Fibroblast of villous mesenchyme (primary cell): ENCODE data around the gene COA8. TPM values are rescaled to one million over a fixed set of nuclear protein-coding genes. Genes with fewer than 3 reads are reported as not detected.

ENCODE experiments used
- DNase-seq: peaks from one replicate; pipeline ENCODE4 v3.0.0-alpha.2; 2010; ENCODE audit warnings: low read depth
- H3K4me3 ChIP-seq: 2 replicates; pipeline ENCODE4 v1.5.1; 2011; ENCODE audit warnings: low read depth, mild to moderate bottlenecking, low read length
- CTCF ChIP-seq: IDR thresholded peaks from 2 replicates; pipeline ENCODE4 v1.5.1; 2012; ENCODE audit warnings: low read depth, mild to moderate bottlenecking, low read length; ENCODE audit not compliant: insufficient read depth
- total RNA-seq: library from RNA; depleted of rRNA; stranded (reverse); fragments of >200 nt; gene quantifications from 2 replicates; pipeline ENCODE4 v1.2.3, GENCODE V29; 2012

Gene COA8
- total RNA-seq, 1 donor: 32.0 TPM

- no peak overlapping the region for H3K4me3 ChIP-seq
- no peak for TF ChIP-seq CTCF
- DNase-seq: no peak
These were observed 7.0 kb upstream of the COA8 start for GRCh38 chr14:103555559-103556337.

GRCh38 chr14:103556946-103557758, 5.6 kb upstream of the COA8 start:
- H3K4me3 ChIP-seq: no peak overlapping the region
- TF ChIP-seq CTCF: no peak
- DNase-seq: no peak

- TF ChIP-seq CTCF: no peak
- H3K4me3 ChIP-seq: no peak overlapping the region
- peak; percentile 94 for DNase-seq
These were observed 4.5 kb upstream of the COA8 start for GRCh38 chr14:103558071-103558882.

GRCh38 chr14:103559766-103560165, 3.0 kb upstream of the COA8 start:
- TF ChIP-seq CTCF: no peak
- DNase-seq: no peak
- H3K4me3 ChIP-seq: no peak overlapping the region

GRCh38 chr14:103560691-103561090, 2.1 kb upstream of the COA8 start:
- no peak for DNase-seq
- no peak for TF ChIP-seq CTCF
- H3K4me3 ChIP-seq: no peak overlapping the region

GRCh38 chr14:103561381-103562178, 1.2 kb upstream of the COA8 start:
- H3K4me3 ChIP-seq: peak overlapping the region; percentile 93
- no peak for TF ChIP-seq CTCF
- peak; percentile 60 for DNase-seq
